SK-N-SH (cell line): ENCODE measurements around the gene CDH4.

Experiments
- CTCF ChIP-seq: fragments of 200-600 bp; sonication (generic); IDR thresholded peaks from 2 replicates; pipeline ENCODE4 v1.6.1; 2017; ENCODE audit warnings: antibody characterized with exemption, mild to moderate bottlenecking, moderate library complexity
- EZH2phosphoT487 ChIP-seq: fragments of 200-600 bp; sonication (generic); IDR thresholded peaks from 2 replicates; pipeline ENCODE4 v1.6.1; 2017; ENCODE audit warnings: low read depth, mixed run types, mild to moderate bottlenecking, antibody characterized with exemption, moderate library complexity, borderline replicate concordance
- POLR2AphosphoS5 ChIP-seq: IDR thresholded peaks from 2 replicates; pipeline ENCODE4 v1.6.1; 2012; ENCODE audit warnings: low read depth, low read length
- RAD21 ChIP-seq: IDR thresholded peaks from 2 replicates; pipeline ENCODE4 v1.6.1; 2012; ENCODE audit warnings: mild to moderate bottlenecking, low read length
- RCOR1 ChIP-seq: fragments of 150-350 bp; IDR thresholded peaks from 2 replicates; pipeline ENCODE4 v1.6.1; 2017; ENCODE audit warnings: antibody characterized with exemption, low read length
- REST ChIP-seq: IDR thresholded peaks from 2 replicates; pipeline ENCODE4 v1.6.1; 2012; ENCODE audit warnings: mild to moderate bottlenecking, low read depth, low read length, moderate library complexity
- TCF12 ChIP-seq: IDR thresholded peaks from 2 replicates; pipeline ENCODE4 v1.4.0; 2012
- TEAD4 ChIP-seq: IDR thresholded peaks from 2 replicates; pipeline ENCODE4 v1.4.0; 2012; ENCODE audit warnings: mild to moderate bottlenecking, borderline replicate concordance; ENCODE audit not compliant: insufficient read depth
- USF2 ChIP-seq: fragments of 150-350 bp; IDR thresholded peaks from 2 replicates; pipeline ENCODE4 v1.6.1; 2017; ENCODE audit warnings: antibody characterized with exemption, low read length, low read depth, borderline replicate concordance

- TF ChIP-seq TEAD4 (no peak), TCF12 (no peak), CTCF (no peak), REST (no peak), RCOR1 (no peak), POLR2AphosphoS5 (no peak), RAD21 (no peak), USF2 (no peak), EZH2phosphoT487 (no peak)
Observed at GRCh38 chr20:61868466-61869090, 616.5 kb downstream of the CDH4 start.
